HCT116 (cell line): ENCODE results near the gene C5orf24. TPM values are rescaled to one million over a fixed set of nuclear protein-coding genes. Genes with fewer than 3 reads are reported as not detected.
"Not testable (repeated sequence)": the region's sequence is repeated elsewhere in the genome, so short reads cannot be mapped to it uniquely, and the experiment has no call there.

Experiments
- ATAC-seq: fragments of 200-7000 bp; cut with Tn5 transposase; 2 replicates; pipeline ENCODE4 v1.9.1; 2020; ENCODE audit warnings: mild to moderate bottlenecking, moderate library complexity
- BruUV-seq: library from RNA; stranded (reverse); fragments of 400-500 nt; replicated peaks from 2 replicates; lab custom pipeline; 2021; lab: Mats Ljungman, UMichigan
- CTCF ChIA-PET: fragments of 300-600 bp; sonication (Branson Sonifier 250); formaldehyde crosslinking; loops from one replicate; lab custom pipeline; 2021; ENCODE audit warnings: antibody characterized with exemption; lab: Charles Lee
- POLR2A ChIA-PET: fragments of 300-600, 350-600 bp; sonication (Branson Sonifier 250); formaldehyde crosslinking; loops from one replicate; lab custom pipeline; 2021; ENCODE audit warnings: antibody characterized with exemption; lab: Charles Lee
- RAD21 ChIA-PET, 2 experiments: fragments of 300-600 bp; sonication (Branson Sonifier 250); formaldehyde crosslinking; loops; one replicate each; lab custom pipeline; 2023; ENCODE audit warnings: low total read pairs in 2 of 2; ENCODE audit not compliant: uncharacterized antibody in 2 of 2, unreplicated experiment in 2 of 2, low non-redundant PET in 1 of 2; lab: Charles Lee
- DNase-seq: peaks from one replicate; pipeline ENCODE4 v3.0.0-alpha.2; 2010; ENCODE audit warnings: low read depth, low spot score
- H2AFZ ChIP-seq: fragments of 200-600 bp; shearing (Covaris generic), sonication (generic); 2 replicates; pipeline ENCODE4 v1.6.1; 2017; ENCODE audit warnings: low read depth, mixed run types, mixed read lengths, antibody characterized with exemption, low read length; ENCODE audit not compliant: poor library complexity, severe bottlenecking
- H3K27ac ChIP-seq: 2 replicates; pipeline ENCODE4 v1.5.1; 2012; ENCODE audit warnings: low read depth, low read length
- H3K27me3 ChIP-seq: fragments of 200-600 bp; sonication (generic); 2 replicates; pipeline ENCODE4 v1.6.1; 2016; ENCODE audit warnings: mixed run types, low read length, mixed read lengths; ENCODE audit not compliant: insufficient read depth
- H3K36me3 ChIP-seq, 2 experiments: fragments of 200-500 bp in 1 of 2; fragments of 200-600 bp in 1 of 2; sonication (Bioruptor generic) in 1 of 2; sonication (generic) in 1 of 2; 2 replicates each; pipeline versions ENCODE4 v1.5.1 to v1.6.1; 2014 to 2016; ENCODE audit warnings: low read length in 2 of 2, inconsistent platforms in 1 of 2, mixed read lengths in 1 of 2, mixed run types in 1 of 2; ENCODE audit not compliant: insufficient read depth in 2 of 2, control insufficient read depth in 1 of 2
- H3K4me1 ChIP-seq, 2 experiments: fragments of 200-600 bp in 1 of 2; sonication (generic) in 1 of 2; 2 replicates each; pipeline versions ENCODE4 v1.5.1 to v1.6.1; 2012 to 2017; ENCODE audit warnings: low read length in 2 of 2, inconsistent platforms in 1 of 2, mild to moderate bottlenecking in 1 of 2, mixed read lengths in 1 of 2, mixed run types in 1 of 2, moderate library complexity in 1 of 2; ENCODE audit not compliant: insufficient read depth in 2 of 2, control insufficient read depth in 1 of 2
- H3K4me2 ChIP-seq: fragments of 200-600 bp; sonication (generic); 2 replicates; pipeline ENCODE4 v1.6.1; 2017; ENCODE audit warnings: mixed run types, low read length, mixed read lengths
- H3K4me3 ChIP-seq, 2 experiments: fragments of 200-600 bp in 1 of 2; sonication (generic) in 1 of 2; replicated peaks in 1 of 2; 2 replicates each; pipeline ENCODE4 v1.5.1; 2011 to 2016; ENCODE audit warnings: low read length in 2 of 2, control low read depth in 1 of 2, low read depth in 1 of 2, mild to moderate bottlenecking in 1 of 2, mixed read lengths in 1 of 2, mixed run types in 1 of 2
- H3K79me2 ChIP-seq: fragments of 200-600 bp; sonication (generic); 2 replicates; pipeline ENCODE4 v1.6.1; 2017; ENCODE audit warnings: mild to moderate bottlenecking, mixed run types, low read length, moderate library complexity, mixed read lengths; ENCODE audit not compliant: insufficient read depth
- H3K9ac ChIP-seq: fragments of 200-600 bp; sonication (generic); 2 replicates; pipeline ENCODE4 v1.6.1; 2016; ENCODE audit warnings: low read length, mixed read lengths
- H3K9me2 ChIP-seq: fragments of 200-600 bp; sonication (generic), shearing (Covaris generic); 2 replicates; pipeline ENCODE4 v1.6.1; 2017; ENCODE audit warnings: mixed run types, mild to moderate bottlenecking, moderate library complexity; ENCODE audit not compliant: insufficient read depth
- H3K9me3 ChIP-seq, 2 experiments: fragments of 200-500 bp in 1 of 2; fragments of 200-600 bp in 1 of 2; sonication (Bioruptor generic) in 1 of 2; sonication (generic) in 1 of 2; 2 replicates each; pipeline ENCODE4 v1.6.1; 2014 to 2017; ENCODE audit warnings: low read length in 2 of 2, mixed read lengths in 2 of 2, inconsistent platforms in 1 of 2, low read depth in 1 of 2, mild to moderate bottlenecking in 1 of 2, mixed run types in 1 of 2, moderate library complexity in 1 of 2; ENCODE audit not compliant: control insufficient read depth in 1 of 2, insufficient read depth in 1 of 2
- H4K20me1 ChIP-seq: fragments of 200-600 bp; sonication (generic), shearing (Covaris generic); 2 replicates; pipeline ENCODE4 v1.6.1; 2017; ENCODE audit warnings: mixed run types, mild to moderate bottlenecking, moderate library complexity; ENCODE audit not compliant: insufficient read depth
- CTCF ChIP-seq, 3 experiments: fragments of 200-600 bp in 1 of 3; sonication (generic) in 1 of 3; IDR thresholded peaks in 2 of 3; conservative IDR thresholded peaks in 1 of 3; 2 replicates each; pipeline ENCODE4 v1.5.1; 2012 to 2017; ENCODE audit warnings: low read depth in 2 of 3, low read length in 2 of 3, antibody characterized with exemption in 1 of 3, borderline replicate concordance in 1 of 3, control low read depth in 1 of 3, mild to moderate bottlenecking in 1 of 3, mixed read lengths in 1 of 3, mixed run types in 1 of 3, moderate library complexity in 1 of 3; ENCODE audit not compliant: insufficient read depth in 1 of 3
- ZNF274 ChIP-seq: fragments of 200-500 bp; sonication (Bioruptor generic); IDR thresholded peaks from 2 replicates; pipeline ENCODE4 v1.6.1; 2014; ENCODE audit warnings: mild to moderate bottlenecking, low read depth, low read length, inconsistent platforms
- intact Hi-C: fragments of 100-400 bp; cut with micrococcal nuclease; formaldehyde crosslinking; loops from 2 replicates; pipeline ENCODE4 v1.10.0; 2022
- total RNA-seq: library from RNA; stranded (reverse); gene quantifications from one replicate; pipeline ENCODE4 v1.2.1, GENCODE V29; 2021; ENCODE audit not compliant: unreplicated experiment

C5orf24 gene
- total RNA-seq, 1 experiment from 2014 or later, result 46.9 TPM

- Histone ChIP-seq H3K79me2 (no peaks in the 10 kb centered on the region), H3K4me1 (no peaks in the 10 kb centered on the region; a peak in 1 of 4 replicates), H3K27ac (no peak overlapping the region), H2AFZ (no peak overlapping the region), H3K9me3 (no peaks in the 10 kb centered on the region), H3K9me2 (no peaks in the 10 kb centered on the region), H4K20me1 (no peaks in the 10 kb centered on the region), H3K9ac (no peak overlapping the region), H3K36me3 (peaks cover 11 to 34% of the 10 kb centered on the region in 2 experiments), H3K4me3 (no peak overlapping the region), H3K4me2 (no peak overlapping the region), H3K27me3 (no peaks in the 10 kb centered on the region)
- DNase-seq, result no peak
- TF ChIP-seq ZNF274 (no peak), CTCF (IDR thresholded peaks at IDR 0.05 in 2 of 3, conservative IDR thresholded peaks at IDR 0.05 in 1 of 3; ENCODE audit: borderline replicate concordance in 1 of 3, insufficient read depth in 1 of 3, low read depth in 2 of 3, low read length in 2 of 3) (no peak)
- ChIA-PET POLR2A (no interaction called here), RAD21 (no interaction called here), CTCF (no interaction called here)
- no TSS peak for BruUV-seq
- intact Hi-C loops, result no loop called here
- ATAC-seq, result no peak
These were observed 8.1 kb upstream of the C5orf24 start for GRCh38 chr5:134837530-134838181.

- H3K79me2 ChIP-seq, H4K20me1 ChIP-seq, H3K9me2 ChIP-seq, RAD21 ChIA-PET, H3K27ac ChIP-seq, H2AFZ ChIP-seq, ATAC-seq, intact Hi-C loops, DNase-seq, CTCF ChIA-PET, H3K9me3 ChIP-seq, H3K4me3 ChIP-seq, H3K9ac ChIP-seq, BruUV-seq, POLR2A ChIA-PET, H3K4me1 ChIP-seq, H3K4me2 ChIP-seq, H3K27me3 ChIP-seq: not testable (repeated sequence)
- H3K36me3 ChIP-seq, result peaks cover 11 to 30% of the 10 kb centered on the region in 2 experiments
These were observed 7.4 kb upstream of the C5orf24 start for GRCh38 chr5:134838361-134838760.
